GM10248 (cell line): ENCODE measurements around the gene CYP4F22.
"Not testable (repeated sequence)": the region's sequence is repeated elsewhere in the genome, so short reads cannot be mapped to it uniquely, and the experiment has no call there.

Experiments
- CTCF ChIA-PET: fragments of 300-600 bp; sonication (Branson Sonifier 250); formaldehyde crosslinking; extraction: SDS; loops from one replicate; lab custom pipeline; 2021; ENCODE audit warnings: antibody characterized with exemption; lab: Yijun Ruan, JAX
- POLR2A ChIA-PET: fragments of 350-650 bp; sonication (Branson Sonifier 250); formaldehyde crosslinking; extraction: SDS; loops from one replicate; lab custom pipeline; 2020; ENCODE audit warnings: antibody characterized with exemption; lab: Yijun Ruan, JAX
- DNase-seq: peaks from one replicate; pipeline ENCODE4 v3.0.0; 2012; ENCODE audit errors: extremely low spot score
- TF ChIP-seq, protein P1 (sequence below): IDR thresholded peaks from 2 replicates; pipeline ENCODE4 v1.5.1; 2012; ENCODE audit warnings: mild to moderate bottlenecking, low read depth; ENCODE audit errors: extremely low read depth, missing control alignments, control extremely low read depth

CYP4F22 gene

GRCh38 chr19:15476325-15476724, 32.0 kb upstream of the CYP4F22 start:
- DNase-seq = no peak
- TF ChIP-seq, protein P1, sequence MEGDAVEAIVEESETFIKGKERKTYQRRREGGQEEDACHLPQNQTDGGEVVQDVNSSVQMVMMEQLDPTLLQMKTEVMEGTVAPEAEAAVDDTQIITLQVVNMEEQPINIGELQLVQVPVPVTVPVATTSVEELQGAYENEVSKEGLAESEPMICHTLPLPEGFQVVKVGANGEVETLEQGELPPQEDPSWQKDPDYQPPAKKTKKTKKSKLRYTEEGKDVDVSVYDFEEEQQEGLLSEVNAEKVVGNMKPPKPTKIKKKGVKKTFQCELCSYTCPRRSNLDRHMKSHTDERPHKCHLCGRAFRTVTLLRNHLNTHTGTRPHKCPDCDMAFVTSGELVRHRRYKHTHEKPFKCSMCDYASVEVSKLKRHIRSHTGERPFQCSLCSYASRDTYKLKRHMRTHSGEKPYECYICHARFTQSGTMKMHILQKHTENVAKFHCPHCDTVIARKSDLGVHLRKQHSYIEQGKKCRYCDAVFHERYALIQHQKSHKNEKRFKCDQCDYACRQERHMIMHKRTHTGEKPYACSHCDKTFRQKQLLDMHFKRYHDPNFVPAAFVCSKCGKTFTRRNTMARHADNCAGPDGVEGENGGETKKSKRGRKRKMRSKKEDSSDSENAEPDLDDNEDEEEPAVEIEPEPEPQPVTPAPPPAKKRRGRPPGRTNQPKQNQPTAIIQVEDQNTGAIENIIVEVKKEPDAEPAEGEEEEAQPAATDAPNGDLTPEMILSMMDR = no peak
- ChIA-PET POLR2A (no interaction called here), CTCF (no interaction called here)

DNA sequence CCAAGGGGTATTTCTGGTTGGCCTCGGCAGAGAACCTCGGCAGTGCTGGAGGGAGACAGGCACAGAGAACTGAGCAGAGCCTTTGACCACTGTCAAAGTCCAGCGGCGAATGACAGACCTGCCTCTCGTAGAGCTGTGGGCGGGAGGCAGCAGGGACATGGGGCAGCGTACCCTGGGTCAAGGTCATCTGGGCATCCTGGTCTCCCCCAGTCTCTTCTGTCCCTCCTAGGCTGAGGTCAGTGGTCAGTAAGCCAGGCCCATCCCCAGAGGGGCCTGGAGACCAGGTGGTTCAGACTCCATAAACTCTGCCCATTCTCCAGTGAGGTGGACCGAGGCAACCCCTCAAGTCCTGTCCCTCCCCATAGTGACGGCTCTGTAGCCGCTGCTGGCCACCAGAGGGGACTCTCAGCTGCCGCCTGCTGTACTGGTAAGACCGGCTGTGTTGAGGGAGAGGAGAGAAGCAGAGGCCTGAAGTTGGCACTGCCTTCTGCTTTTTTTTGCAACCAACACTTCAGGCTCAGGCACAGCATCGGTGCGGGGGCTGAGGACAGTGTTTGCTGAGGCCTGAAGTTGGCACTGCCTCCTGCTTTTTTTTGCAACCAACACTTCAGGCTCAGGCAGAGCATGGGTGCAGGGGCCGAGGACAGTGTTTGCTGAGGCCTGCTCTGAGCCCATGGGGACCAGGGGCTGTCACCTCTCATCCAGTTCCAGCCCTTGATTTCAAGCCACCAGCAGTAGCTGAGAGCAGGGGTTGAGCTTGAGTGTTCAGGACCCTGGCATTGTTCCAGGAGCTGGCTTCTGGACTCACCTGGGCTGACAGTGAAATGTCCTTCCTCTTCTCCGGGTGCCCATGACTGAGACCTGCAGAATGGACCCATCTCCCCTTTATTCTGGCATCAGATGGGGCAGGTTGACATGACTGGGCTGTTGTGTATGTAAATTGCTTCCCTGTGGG, 28.7 kb upstream of the CYP4F22 start, which contains the start of gene PGLYRP2:
Gene PGLYRP2 (minus strand): TSS at position 111 of the 955 bp plus-strand sequence. CDS start 130 bp downstream, outside the sequence.
- CTCF ChIA-PET = interaction anchor here (0.8 to 2.5 kb wide), 5 partner anchors 13 to 387 kb away, joined by 3 to 6 read pairs (median 3); partner anchors contain the start of gene AKAP8L
- TF ChIP-seq, protein P1 = peak; percentile 25
- POLR2A ChIA-PET = no interaction called here
- DNase-seq = no peak

DNA sequence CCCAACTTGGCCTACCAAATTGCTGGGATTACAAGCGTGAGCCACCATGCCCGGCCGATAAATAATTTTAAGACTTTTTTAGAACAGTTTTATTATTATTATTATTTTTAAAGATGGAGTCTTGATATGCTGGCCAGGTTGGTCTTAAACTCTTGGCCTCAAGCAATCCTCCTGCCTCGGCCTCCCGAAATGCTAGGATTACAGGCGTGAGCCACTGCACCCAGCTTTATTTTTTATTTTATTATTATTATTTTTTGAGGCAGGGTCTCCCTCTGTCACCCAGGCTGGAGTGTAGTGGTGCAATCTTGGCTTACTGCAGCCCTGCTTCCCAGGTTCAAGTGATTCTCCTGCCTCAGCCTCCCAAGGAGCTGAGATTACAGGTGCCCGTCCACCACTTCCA, 27.3 kb upstream of the CYP4F22 start:
- POLR2A ChIA-PET, DNase-seq: not testable (repeated sequence)
- CTCF ChIA-PET = interaction anchor here (1.4 kb wide), 1 partner anchor 63 kb away, joined by 3 read pairs; the partner anchor contains the start of gene AKAP8L

DNA sequence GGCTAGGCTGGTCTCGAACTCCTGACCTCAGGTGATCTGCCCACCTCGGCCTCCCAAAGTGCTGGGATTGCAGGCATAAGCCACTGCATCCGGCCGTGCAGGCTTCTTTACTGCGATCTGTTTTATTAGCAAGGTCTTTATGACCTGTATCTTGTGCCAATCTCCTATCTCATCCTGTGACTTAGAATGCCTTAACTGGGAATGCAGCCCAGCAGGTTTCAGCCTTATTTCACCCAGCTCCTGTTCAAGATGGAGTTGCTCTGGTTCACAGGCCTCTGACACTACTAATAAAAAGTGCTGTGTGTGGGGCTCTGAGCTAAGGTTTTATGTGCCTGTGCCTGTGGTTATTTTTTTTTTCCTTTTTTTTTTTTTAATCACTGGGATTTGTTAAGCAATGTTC, 22.6 kb upstream of the CYP4F22 start:
- POLR2A ChIA-PET, CTCF ChIA-PET, DNase-seq: not testable (repeated sequence)

DNA sequence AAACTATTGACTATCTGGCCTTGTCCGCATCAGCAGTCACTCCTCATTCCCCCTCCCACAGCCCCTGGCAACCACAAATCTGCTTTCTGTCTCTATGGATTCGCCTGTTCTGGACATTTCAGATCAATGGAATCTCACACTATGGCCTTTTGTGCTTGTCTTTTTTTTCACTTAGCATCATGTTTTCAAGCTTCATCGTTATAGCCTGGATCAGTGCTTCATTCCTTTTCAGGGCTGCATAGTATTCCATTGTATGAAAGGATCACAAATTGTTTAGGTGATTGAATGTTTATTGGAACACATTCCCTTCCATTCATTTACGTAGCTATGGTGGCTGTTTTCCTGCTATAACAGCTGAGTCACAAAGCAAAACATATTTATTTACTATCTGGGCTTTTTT, 21.3 kb upstream of the CYP4F22 start:
- ChIA-PET CTCF (no interaction called here), POLR2A (no interaction called here)
- TF ChIP-seq, protein P1 = no peak
- DNase-seq = no peak

DNA sequence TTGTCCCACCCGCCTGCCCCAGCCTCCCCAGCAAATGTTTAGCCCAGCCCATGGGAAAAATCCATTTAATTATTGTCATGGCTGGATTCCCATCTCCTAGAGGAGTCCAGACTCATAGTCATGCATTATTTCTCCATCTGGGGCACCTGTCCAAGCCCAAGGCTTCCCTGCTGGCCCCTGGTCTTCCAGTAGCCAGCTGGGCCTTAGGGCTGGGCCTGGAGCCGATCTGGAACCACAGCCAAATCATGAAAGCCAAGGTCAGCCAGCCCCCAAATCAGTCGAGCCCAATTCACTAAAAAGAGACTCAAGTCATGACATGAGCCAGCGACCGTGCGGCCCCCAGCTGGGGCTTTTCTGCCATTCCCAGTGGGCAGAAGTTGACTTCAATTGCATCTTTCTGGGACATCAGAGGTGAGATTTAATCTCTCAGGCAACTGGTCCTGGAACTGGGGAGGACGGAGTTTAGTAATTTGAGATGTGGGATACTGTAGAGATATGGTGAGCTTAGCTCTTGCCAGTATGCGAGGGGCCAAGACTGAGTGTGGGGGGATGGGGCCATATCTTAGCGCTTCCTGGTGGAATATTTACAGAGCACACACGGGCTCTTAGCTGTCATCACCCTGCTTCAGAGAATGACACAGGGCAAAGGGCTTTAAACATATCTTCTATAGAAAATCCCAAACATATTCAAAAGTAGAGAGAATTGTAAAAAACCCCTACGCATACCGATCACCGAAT, 19.7 kb upstream of the CYP4F22 start:
- CTCF ChIA-PET = no interaction called here
- no peak for DNase-seq
- TF ChIP-seq, protein P1 = no peak
- POLR2A ChIA-PET = no interaction called here

GRCh38 chr19:15495151-15495550, 13.2 kb upstream of the CYP4F22 start:
- POLR2A ChIA-PET = no interaction called here
- CTCF ChIA-PET = no interaction called here
- TF ChIP-seq, protein P1 = no peak
- DNase-seq = no peak
